H1 (cell line): Measurements from ENCODE around the gene ZFR. TPM values are rescaled to one million over a fixed set of nuclear protein-coding genes. Genes with fewer than 3 reads are reported as not detected.

Experiments used
- BRCA1 ChIP-seq: IDR thresholded peaks from 2 replicates; pipeline ENCODE4 v1.6.1; 2012; ENCODE audit warnings: low read depth, low read length, improper control_type of control experiment
- CBX5 ChIP-seq: fragments of 300-800, 300-1000 bp; sonication (generic); IDR thresholded peaks from 2 replicates; pipeline ENCODE4 v1.7.1; 2016; ENCODE audit warnings: antibody characterized with exemption, low read length, low read depth
- CHD7 ChIP-seq: fragments of 300-600 bp; sonication (generic); IDR thresholded peaks from 2 replicates; pipeline ENCODE4 v1.7.1; 2012; ENCODE audit warnings: low read length, moderate library complexity, mild to moderate bottlenecking, inconsistent platforms; ENCODE audit not compliant: insufficient replicate concordance
- SP2 ChIP-seq: IDR thresholded peaks from 2 replicates; pipeline ENCODE4 v1.6.1; 2012; ENCODE audit warnings: mild to moderate bottlenecking, low read length, inconsistent platforms
- SP4 ChIP-seq: IDR thresholded peaks from 2 replicates; pipeline ENCODE4 v1.6.1; 2012; ENCODE audit warnings: low read length, inconsistent platforms
- polyA plus RNA-seq, 7 experiments: library from polyadenylated mRNA; depleted of rRNA in 3 of 7; stranded (reverse) in 5 of 7; unstranded in 2 of 7; fragments of >200 nt in 5 of 7; fragments of 200-250 nt in 2 of 7; gene quantifications; 1 replicate in 5 of 7; 2 replicates in 1 of 7; 4 replicates in 1 of 7; pipeline versions ENCODE4 v1.2.1 to v1.2.3, GENCODE V29; 2011 to 2013; ENCODE audit warnings: missing spikeins in 2 of 7, mixed read lengths in 2 of 7
- total RNA-seq: library from RNA; stranded (reverse); fragmentation: NEBNext Ultra II Directional; extraction: Animal tissue kit (Norgen Biotek cat#: 25700); gene quantifications from 2 replicates; pipeline ENCODE4 v1.2.1, GENCODE V29; 2021

Gene ZFR
- total and polyA plus RNA-seq, 2 of the 8 experiments (the other 6 are each of a cell fraction or from before 2014, with no cell fraction given) = 68.8 to 92.7 TPM

DNA sequence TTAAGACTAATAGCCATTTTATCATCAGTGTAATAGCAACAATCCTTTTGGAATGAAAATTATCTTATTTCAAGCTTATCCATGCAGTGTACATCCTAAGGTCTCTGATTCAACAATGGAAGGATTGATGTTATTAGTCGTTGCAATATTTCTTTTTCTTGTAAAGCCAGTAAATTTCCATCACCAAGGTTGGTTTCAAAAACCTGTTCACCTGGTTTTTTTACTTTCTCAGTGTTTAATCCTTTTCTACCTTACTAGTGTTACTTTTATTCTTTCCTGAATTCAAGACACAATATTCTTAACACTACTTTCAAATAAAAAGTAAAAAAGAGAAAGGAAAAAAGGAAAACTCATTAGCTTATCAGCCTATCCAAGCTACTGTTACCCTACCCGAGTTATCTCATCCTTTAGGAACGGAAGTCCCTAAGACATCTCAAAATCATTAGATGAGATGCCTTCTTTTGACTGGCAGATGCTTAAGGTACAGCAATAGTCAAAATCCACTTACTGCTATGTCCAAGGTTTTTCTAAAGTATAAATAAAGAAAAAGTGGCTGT lies 5.4 kb downstream of the ZFR start (continued):
- TF ChIP-seq SP2 (no peak), CBX5 (no peak), CHD7 (no peak), SP4 (no peak), BRCA1 (no peak)
